Measurements from ENCODE around the gene TMEM202.

- TF ChIP-seq CTCF (IDR thresholded peaks at IDR 0.05; ENCODE audit: low read length) (no peak), EZH2phosphoT487 (IDR thresholded peaks at IDR 0.05; ENCODE audit: low read length) (no peak)
These were observed 543 bp downstream of the TMEM202 start for GRCh38 chr15:72398648-72399047.

Data from MM.1S (cell line).